ENCODE data around the gene ULBP3.

ULBP3 gene

DNA sequence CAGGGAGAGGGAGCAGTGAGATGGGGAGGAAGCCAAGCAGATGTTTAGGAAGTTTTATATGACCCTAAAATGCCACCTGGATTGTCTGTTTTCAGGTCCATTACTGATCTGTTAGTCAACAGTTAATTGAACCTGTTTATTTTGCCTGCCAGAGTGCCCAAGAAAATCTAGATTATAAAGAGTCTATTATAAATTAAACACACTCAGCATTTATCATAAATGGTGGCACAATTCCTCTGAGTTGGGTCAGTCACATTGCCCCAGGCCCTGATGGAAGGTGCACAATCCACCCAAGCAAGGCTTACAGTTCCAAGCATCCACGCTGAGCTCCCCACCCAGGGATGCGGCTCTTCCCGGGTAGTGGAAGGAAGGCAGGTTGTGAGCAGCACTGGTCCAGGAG is 21.4 kb upstream of the ULBP3 start:
- TF ChIP-seq, protein P1, sequence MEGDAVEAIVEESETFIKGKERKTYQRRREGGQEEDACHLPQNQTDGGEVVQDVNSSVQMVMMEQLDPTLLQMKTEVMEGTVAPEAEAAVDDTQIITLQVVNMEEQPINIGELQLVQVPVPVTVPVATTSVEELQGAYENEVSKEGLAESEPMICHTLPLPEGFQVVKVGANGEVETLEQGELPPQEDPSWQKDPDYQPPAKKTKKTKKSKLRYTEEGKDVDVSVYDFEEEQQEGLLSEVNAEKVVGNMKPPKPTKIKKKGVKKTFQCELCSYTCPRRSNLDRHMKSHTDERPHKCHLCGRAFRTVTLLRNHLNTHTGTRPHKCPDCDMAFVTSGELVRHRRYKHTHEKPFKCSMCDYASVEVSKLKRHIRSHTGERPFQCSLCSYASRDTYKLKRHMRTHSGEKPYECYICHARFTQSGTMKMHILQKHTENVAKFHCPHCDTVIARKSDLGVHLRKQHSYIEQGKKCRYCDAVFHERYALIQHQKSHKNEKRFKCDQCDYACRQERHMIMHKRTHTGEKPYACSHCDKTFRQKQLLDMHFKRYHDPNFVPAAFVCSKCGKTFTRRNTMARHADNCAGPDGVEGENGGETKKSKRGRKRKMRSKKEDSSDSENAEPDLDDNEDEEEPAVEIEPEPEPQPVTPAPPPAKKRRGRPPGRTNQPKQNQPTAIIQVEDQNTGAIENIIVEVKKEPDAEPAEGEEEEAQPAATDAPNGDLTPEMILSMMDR (IDR thresholded peaks at IDR 0.05; ENCODE audit: insufficient read depth, missing control alignments): no peak
- no peak for FAIRE-seq
- DNase-seq (ENCODE audit: insufficient read length, low spot score): no peak

DNA sequence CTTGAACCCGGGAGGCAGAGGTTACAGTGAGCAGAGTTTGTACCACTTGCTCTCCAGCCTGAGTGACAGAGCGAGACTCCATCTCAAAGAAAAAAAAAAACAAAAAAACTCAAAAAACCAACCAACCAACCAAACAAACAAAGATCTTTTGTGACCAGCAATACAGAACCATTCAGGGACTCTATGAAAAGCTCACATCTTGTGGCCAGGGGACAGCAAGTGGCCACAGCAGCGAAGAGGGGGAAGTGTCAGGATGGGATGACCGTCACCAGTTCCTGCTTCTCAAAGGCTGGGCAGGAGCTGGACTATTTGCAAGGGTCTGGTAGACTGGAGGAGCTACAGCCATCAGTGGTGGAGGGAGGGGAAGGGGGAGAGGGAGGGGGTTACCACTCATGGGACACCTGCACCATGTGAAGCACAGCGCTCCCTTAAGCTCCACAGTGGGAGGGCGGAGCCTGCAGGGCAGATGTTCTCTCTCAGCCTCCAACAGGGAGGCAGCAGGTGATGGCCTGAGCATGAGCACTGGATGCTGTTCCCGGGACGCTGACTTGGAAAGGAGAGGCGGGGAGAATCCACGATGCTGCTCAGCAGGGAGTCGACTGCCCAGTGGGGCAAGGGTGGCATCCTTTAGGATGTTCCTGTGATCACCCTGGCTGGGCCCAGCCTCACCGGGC is 19.7 kb upstream of the ULBP3 start:
- TF ChIP-seq, protein P1 (IDR thresholded peaks at IDR 0.05; ENCODE audit: insufficient read depth, missing control alignments): no peak
- FAIRE-seq: no peak
- DNase-seq (ENCODE audit: insufficient read length, low spot score): no peak

DNA sequence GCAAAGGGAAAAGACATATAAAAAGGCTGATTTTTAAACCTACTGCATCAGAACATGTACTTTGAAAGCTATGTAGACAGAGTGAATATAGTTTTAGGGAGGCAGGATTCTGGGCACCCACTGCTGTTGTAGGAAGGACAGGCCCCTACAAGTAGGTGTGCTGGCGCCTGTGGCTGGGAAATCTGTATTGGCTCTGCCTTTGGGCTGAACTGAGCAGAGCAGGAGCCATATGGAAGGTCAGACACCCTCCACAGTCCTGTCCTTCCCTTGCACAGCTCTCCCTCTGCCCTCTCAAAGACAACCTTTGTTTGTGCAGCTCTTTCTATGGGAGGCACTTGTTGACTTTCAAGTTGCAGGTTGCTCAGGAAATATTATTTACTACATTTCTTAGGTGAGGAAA is 18.4 kb upstream of the ULBP3 start:
- no peak for FAIRE-seq
- TF ChIP-seq, protein P1 (IDR thresholded peaks at IDR 0.05; ENCODE audit: insufficient read depth, missing control alignments): no peak
- no peak for DNase-seq (ENCODE audit: insufficient read length, low spot score)

DNA sequence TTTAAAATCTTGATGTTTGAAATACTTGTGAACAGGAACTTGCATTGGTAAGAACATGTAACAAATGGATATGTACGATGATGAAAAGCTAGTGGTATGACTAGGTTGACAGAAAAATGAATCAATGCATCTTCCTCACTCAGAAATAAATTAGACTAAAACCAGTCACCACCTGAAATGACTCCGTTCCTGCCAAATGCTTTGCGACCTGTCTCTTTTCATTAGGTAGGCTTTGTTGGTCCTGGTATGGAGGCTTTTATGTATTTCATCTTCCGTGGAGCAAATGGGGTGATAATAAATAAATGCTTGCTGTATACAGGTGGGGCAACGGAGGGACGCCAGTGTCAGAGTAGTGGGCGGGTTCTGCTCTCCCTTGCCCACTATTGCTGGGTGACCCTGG is 17.1 kb upstream of the ULBP3 start:
- FAIRE-seq: no peak
- TF ChIP-seq, protein P1 (IDR thresholded peaks at IDR 0.05; ENCODE audit: insufficient read depth, missing control alignments): no peak
- no peak for DNase-seq (ENCODE audit: insufficient read length, low spot score)

DNA sequence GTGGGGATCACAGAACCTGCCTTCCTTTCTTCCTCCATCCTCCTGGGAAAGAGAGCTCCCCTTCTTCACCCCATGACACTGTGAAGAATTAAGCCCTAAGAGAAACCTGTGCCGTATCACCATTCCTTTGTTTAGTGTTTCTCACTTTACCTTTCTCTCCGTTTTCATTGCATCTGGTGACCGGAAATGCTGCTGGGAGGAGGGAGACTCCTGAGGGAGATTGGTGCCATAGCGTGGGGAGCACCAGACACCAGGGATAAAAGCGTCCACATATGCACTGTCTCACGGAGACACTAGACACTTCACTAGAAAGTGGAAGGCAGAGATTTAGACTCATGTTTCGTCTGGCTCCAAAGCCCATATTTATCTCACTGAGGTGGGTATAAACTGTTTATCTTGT is 15.5 kb upstream of the ULBP3 start:
- TF ChIP-seq, protein P1 (IDR thresholded peaks at IDR 0.05; ENCODE audit: insufficient read depth, missing control alignments): no peak
- FAIRE-seq (no peak), DNase-seq (ENCODE audit: insufficient read length, low spot score) (no peak)

DNA sequence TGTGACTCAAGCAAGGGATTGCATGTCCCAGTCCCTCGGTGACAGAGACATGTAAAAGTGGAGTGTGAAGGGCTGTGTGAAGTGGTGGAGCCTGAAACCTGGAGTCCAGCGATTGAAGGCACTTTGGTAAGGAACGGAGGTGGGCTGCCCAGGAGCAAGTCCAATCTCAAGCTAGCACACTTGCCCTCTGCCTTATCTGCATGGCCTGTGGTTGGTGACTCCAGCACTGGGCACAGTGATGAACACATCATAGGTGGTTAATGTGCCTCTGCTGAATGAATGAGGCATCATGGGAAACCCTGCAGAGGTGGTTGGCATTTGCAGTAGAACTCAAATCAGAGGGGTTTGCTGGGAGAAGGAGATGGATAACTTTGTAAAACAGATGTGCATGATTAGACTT is 14.9 kb upstream of the ULBP3 start:
- FAIRE-seq: no peak
- TF ChIP-seq, protein P1 (IDR thresholded peaks at IDR 0.05; ENCODE audit: insufficient read depth, missing control alignments): no peak
- DNase-seq (ENCODE audit: insufficient read length, low spot score): no peak

DNA sequence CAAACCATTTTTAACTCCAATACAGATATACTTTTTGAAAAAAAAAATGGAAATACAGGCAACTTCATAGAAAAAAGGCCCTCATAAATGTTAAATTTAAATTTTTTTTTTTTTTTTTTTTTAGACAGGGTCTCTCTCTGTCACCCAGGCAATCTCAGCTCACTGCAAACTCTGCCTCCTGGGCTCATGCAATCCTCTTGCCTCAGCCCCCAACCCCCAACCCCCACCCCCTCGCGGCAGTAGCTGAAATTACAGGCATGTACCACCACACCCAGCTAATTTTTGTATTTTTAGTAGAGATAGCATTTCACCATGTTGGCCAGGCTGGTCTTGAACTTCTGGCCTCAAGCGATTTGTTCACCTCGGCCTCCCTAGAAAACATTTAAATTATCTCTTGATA is 12.8 kb upstream of the ULBP3 start:
- TF ChIP-seq, protein P1 (IDR thresholded peaks at IDR 0.05; ENCODE audit: insufficient read depth, missing control alignments): no peak
- DNase-seq (ENCODE audit: insufficient read length, low spot score) (no peak), FAIRE-seq (no peak)

Data from D721Med (cell line).